ENCODE data around the gene SPO11.

The SPO11 gene

GRCh38 chr20:57391439-57392301 is 62.1 kb downstream of the SPO11 start:
- DNase-seq (ENCODE audit: low read depth in 2 of 2): no peak

DNA sequence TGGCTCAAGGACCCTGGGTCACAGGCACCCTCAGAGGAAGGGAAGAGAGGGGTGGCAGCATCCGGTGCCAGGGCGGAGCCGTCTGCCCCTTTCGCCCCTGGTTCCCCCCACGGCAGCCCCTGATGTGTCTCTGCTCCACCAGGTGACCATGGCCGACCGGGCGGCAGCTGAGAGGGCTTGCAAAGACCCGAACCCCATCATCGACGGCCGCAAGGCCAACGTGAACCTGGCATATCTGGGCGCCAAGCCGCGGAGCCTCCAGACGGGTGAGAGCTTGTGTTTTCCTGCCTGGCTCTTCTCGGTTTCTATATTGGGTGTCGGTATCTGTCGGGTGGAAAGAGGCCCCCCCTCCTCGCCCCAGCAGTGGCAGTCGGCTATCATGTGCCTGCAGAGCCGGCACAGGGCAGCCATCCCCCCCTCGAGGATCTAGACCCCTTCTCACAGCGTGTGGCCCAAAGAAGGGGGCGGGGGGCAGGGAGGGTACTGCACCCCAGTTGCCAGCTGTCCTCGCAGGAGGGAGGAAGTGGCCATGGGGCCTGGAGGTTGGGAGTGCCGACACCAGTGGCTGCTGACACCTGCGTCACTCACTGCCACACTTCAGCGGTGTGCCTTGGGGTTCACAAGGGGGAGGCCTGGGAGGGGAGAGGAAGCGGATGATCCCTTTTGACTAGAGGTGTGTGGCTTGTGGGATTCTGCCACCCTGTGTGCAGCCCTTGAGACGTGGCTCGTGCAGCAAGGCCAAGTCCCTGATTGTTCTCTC is 63.1 kb downstream of the SPO11 start:
- peak; percentile 69 to 74 for DNase-seq (ENCODE audit: low read depth in 2 of 2)
